Thymus (tissue), 11 donors: ENCODE results near the gene EFEMP1. TPM values are rescaled to one million over a fixed set of nuclear protein-coding genes. Genes with fewer than 3 reads are reported as not detected.

Source experiments
- DNase-seq, 9 donors: peaks; one replicate each; pipeline ENCODE4 v3.0.0-alpha.2; 2013; ENCODE audit warnings: low spot score in 9 of 9, low read depth in 6 of 9, missing footprints in 1 of 9
- H3K27ac ChIP-seq, 2 donors: one replicate each; pipeline ENCODE4 v1.5.1; 2013; ENCODE audit warnings: control low read depth in 1 of 2, low read depth in 1 of 2, low read length in 1 of 2, mild to moderate bottlenecking in 1 of 2, moderate library complexity in 1 of 2
- H3K27me3 ChIP-seq, 2 donors: one replicate each; pipeline ENCODE4 v1.5.1; 2013; ENCODE audit warnings: low read length in 1 of 2; ENCODE audit not compliant: control insufficient read depth in 2 of 2, insufficient read depth in 1 of 2
- H3K36me3 ChIP-seq, 2 donors: one replicate each; pipeline ENCODE4 v1.5.1; 2013; ENCODE audit warnings: low read length in 1 of 2, mild to moderate bottlenecking in 1 of 2, moderate library complexity in 1 of 2; ENCODE audit not compliant: control insufficient read depth in 2 of 2, insufficient read depth in 2 of 2
- H3K4me1 ChIP-seq, 2 donors: one replicate each; pipeline ENCODE4 v1.5.1; 2013; ENCODE audit warnings: low read length in 2 of 2; ENCODE audit not compliant: control insufficient read depth in 2 of 2, insufficient read depth in 2 of 2
- H3K4me3 ChIP-seq, 2 donors: one replicate each; pipeline ENCODE4 v1.5.1; 2013; ENCODE audit warnings: low read length in 2 of 2, control low read depth in 1 of 2, mild to moderate bottlenecking in 1 of 2
- H3K9me3 ChIP-seq, 2 donors: one replicate each; pipeline ENCODE4 v1.5.1; 2013; ENCODE audit warnings: low read length in 1 of 2, mild to moderate bottlenecking in 1 of 2; ENCODE audit not compliant: control insufficient read depth in 2 of 2, insufficient read depth in 1 of 2
- WGBS: extraction: QIAGEN DNeasy Blood & Tissue Kit; methylation state at CpG from one replicate; pipeline ENCODE4 v1.1.7; 2013; 5-methylcytosine and 5-hydroxymethylcytosine counted together
- polyA plus RNA-seq: library from polyadenylated mRNA; stranded (reverse); fragments of 200-250 nt; gene quantifications from one replicate; pipeline ENCODE4 v1.2.3, GENCODE V29; 2013
- total RNA-seq: library from RNA; stranded (reverse); fragments of 120-200 nt; gene quantifications from one replicate; pipeline ENCODE4 v1.2.4, GENCODE V29; 2013
- donor health status: healthy.

EFEMP1 gene
- total and polyA plus RNA-seq, 2 donors, result 4.0 to 24.3 TPM

DNA sequence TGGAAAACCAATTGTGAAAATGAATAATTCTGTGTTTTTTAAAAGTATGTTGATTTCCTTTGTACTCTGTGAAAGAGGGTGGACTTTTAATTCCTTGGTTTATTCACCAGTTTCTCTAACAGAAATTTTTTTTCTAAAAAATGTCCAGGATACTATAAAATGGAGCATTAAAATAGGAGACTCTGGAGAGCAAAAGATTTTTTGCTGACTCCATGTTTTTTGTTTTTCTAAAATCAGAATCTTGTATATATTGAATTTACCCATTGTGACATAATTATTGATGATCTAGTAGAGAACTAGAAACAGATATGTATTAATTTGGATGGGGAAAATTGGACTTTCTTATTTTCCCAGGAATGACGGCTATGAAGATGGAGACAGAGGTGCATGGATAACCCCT is 23.2 kb upstream of the EFEMP1 start:
- Histone ChIP-seq H3K9me3 (no peaks in the 10 kb centered on the region), H3K36me3 (no peaks in the 10 kb centered on the region), H3K4me3 (no peak overlapping the region), H3K4me1 (no peaks in the 10 kb centered on the region), H3K27ac (no peak overlapping the region), H3K27me3 (no peaks in the 10 kb centered on the region)
- 95% methylated on average over 1 of the region's 1 CpG for WGBS
- no peak for DNase-seq

DNA sequence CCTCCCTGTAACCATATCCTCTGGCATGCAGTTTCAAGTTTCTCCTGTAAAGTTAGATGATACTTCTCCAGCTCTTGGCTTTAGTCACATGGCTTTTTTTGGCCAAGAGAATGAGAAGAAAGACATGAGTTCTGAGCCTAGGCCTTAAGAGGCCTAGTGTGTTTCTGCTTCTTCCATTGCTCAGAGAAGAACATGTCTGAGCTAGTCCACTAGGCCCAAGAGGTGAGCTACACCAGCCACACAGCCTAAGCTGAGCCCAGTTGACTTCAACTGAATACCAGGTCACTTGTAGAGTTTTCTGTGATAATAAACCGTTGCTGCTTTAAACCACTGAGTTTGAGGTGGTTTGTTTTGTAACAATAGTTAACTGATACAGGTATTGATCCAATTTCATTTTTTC is 19.9 kb upstream of the EFEMP1 start:
- Histone ChIP-seq H3K27ac (no peak overlapping the region), H3K4me3 (no peak overlapping the region), H3K36me3 (no peaks in the 10 kb centered on the region), H3K9me3 (no peaks in the 10 kb centered on the region), H3K4me1 (no peaks in the 10 kb centered on the region), H3K27me3 (no peaks in the 10 kb centered on the region)
- no peak for DNase-seq
- WGBS, result 97% methylated on average over 1 of the region's 1 CpG

DNA sequence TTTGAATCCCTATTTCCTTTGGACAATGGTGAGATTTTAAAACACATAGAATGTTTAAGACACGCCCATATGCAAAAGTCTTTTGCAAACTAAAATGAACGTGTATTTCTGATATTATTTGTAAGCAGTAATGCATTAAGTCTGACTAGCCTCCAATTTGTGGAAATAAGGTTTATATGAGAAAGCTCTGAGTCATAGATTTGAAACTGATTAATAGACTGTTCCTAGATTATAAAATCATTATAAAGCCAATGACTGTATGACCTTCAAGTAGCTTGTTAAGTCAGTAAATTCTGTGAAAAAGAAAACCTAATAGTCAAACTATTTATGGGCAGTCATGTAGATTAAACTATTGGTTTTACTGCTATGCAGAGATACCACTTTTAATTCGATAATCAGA is 12.8 kb upstream of the EFEMP1 start:
- H3K4me3 ChIP-seq, result no peak overlapping the region
- WGBS, result 65% methylated on average over 3 of the region's 3 CpGs
- DNase-seq, result no peak
- no peak overlapping the region for H3K27ac ChIP-seq
- no peaks in the 10 kb centered on the region for H3K4me1 ChIP-seq
- no peaks in the 10 kb centered on the region for H3K36me3 ChIP-seq
- H3K9me3 ChIP-seq, result no peaks in the 10 kb centered on the region
- no peaks in the 10 kb centered on the region for H3K27me3 ChIP-seq

DNA sequence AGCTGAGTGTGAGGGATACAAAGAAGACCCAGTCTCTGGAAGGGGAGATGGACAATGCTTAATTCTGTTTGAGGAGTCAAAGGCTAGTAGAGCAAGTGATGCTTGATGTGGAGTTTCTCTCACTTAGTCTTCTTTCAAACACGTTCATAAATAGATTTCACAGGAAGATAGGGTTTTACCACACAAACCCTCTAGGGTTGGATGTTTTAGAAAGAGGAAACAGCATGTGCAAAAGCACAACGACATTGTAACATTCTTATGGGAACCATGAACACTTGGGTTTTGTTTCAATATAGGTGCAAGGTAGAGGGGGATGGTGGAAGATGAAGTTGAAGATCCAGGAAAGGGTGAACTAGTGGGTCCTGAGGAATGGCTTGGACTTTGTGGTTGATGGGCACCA is 10.8 kb upstream of the EFEMP1 start:
- Histone ChIP-seq H3K9me3 (no peaks in the 10 kb centered on the region), H3K4me3 (no peak overlapping the region), H3K27me3 (no peaks in the 10 kb centered on the region), H3K4me1 (no peaks in the 10 kb centered on the region), H3K36me3 (no peaks in the 10 kb centered on the region), H3K27ac (no peak overlapping the region)
- DNase-seq, result no peak
- WGBS, result 7% methylated on average over 2 of the region's 2 CpGs

DNA sequence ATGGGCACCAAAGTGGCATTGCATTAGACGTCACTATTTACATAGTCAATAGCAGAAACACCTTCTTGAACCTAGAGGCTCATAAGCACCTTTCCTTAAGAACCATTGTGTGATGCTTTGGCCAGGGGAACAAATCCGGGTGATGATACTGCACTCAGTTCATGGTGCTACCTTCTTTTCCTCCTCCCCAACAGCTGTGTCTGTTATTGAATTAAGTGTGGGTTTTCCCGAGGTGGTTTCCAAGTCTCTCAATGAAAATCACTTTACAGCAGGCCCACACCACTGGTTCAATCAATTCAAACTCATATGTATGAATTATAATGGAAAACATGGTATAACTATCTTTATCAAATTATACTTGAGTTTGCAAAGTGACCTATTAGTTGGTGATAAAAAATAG is 9.3 kb upstream of the EFEMP1 start:
- Histone ChIP-seq H3K36me3 (no peaks in the 10 kb centered on the region), H3K9me3 (no peaks in the 10 kb centered on the region), H3K4me3 (no peak overlapping the region), H3K27ac (no peak overlapping the region), H3K4me1 (no peaks in the 10 kb centered on the region), H3K27me3 (no peaks in the 10 kb centered on the region)
- 94% methylated on average over 3 of the region's 3 CpGs for WGBS
- no peak for DNase-seq

DNA sequence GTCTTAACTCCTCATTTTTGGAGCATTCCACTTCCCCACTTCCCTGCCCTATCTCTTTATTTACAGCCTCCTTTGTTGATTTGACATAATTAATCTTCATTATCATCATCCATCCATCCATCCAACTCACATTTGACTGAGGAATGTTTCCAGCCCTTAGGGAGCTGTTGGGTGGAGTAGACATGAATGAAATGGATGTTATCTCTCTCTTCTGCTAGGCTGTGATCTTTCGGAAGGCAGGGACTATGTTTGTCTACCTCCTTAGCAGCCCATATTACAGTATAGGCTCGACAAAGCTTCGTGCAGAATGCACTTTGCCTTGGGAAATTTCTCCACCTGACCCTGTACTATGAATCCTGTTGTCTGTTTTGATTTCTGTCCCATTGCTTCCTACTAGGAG is 7.7 kb upstream of the EFEMP1 start:
- Histone ChIP-seq H3K4me1 (no peaks in the 10 kb centered on the region), H3K36me3 (no peaks in the 10 kb centered on the region), H3K4me3 (no peak overlapping the region), H3K27me3 (peaks cover 0 to 2% of the 10 kb centered on the region in 2 donors), H3K9me3 (no peaks in the 10 kb centered on the region), H3K27ac (no peak overlapping the region)
- DNase-seq, result no peak
- 70% methylated on average over 3 of the region's 3 CpGs for WGBS

DNA sequence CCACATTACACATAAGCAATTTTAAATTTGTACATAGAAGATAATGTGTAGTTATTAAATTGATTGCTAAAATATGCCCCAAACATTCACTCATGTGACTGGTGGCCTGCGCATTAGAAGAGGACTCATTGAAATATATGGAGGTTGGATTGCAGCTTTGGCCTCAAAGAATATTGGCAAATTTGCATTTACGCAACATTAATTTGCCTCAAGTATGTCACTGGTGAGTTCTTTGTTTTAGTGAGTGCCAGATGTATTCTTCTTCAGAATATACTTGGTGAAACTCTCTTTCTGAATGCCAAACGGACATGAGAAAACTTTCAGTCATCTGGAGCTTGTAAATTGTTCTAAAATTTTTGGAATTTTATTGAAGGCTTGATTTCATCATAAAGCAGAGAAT is 5.9 kb upstream of the EFEMP1 start:
- Histone ChIP-seq H3K4me3 (no peak overlapping the region), H3K27ac (no peak overlapping the region), H3K9me3 (no peaks in the 10 kb centered on the region), H3K36me3 (no peaks in the 10 kb centered on the region), H3K27me3 (peaks cover 2 to 3% of the 10 kb centered on the region in 2 donors), H3K4me1 (no peaks in the 10 kb centered on the region)
- no peak for DNase-seq
- 94% methylated on average over 3 of the region's 3 CpGs for WGBS

DNA sequence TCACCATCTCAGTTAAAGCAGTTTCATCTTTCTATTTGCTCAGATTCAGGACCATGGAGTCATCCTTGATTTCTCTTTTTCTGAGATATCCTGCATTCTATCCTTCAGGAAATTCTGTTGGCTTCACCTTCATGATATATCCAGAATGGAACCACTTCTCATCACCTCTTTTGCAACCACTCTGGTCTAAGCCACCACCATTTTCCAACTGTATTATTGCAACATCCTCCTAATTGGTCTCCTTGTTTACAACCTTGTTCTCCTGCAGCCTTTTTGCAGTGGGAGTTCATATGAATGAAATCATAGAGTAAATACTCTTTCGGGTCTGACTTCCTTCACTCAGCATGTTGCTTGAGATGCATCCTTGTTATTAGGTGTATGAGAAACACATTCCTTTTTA is 3.4 kb upstream of the EFEMP1 start:
- H3K4me3 ChIP-seq, result no peak overlapping the region
- no peaks in the 10 kb centered on the region for H3K4me1 ChIP-seq
- H3K27me3 ChIP-seq, result peaks cover 26 to 27% of the 10 kb centered on the region in 2 donors
- WGBS, result 96% methylated on average over 1 of the region's 1 CpG
- no peaks in the 10 kb centered on the region for H3K9me3 ChIP-seq
- no peaks in the 10 kb centered on the region for H3K36me3 ChIP-seq
- no peak for DNase-seq
- H3K27ac ChIP-seq, result no peak overlapping the region

DNA sequence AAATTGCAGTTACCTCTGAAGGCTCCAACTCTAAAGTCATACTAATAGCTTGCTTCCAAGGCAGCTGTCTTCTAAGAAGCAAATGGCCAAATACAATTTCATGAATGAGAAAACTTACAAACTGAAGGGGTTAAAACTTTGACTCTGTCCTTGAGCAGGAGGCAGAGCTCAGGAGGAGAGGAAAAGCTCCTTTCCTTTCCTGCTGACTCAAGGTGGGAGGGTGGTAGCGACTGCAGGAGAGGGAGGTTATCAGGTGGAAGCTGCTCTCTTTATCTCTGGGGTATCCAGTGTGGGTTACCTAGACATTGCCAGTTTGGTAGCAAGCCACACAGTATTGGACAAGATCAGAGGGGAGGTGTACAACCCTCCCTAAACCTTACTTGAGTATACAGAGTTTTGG is 2.7 kb upstream of the EFEMP1 start:
- Histone ChIP-seq H3K4me3 (no peak overlapping the region), H3K4me1 (no peaks in the 10 kb centered on the region), H3K27ac (no peak overlapping the region), H3K27me3 (peaks cover 29 to 32% of the 10 kb centered on the region in 2 donors), H3K9me3 (no peaks in the 10 kb centered on the region), H3K36me3 (no peaks in the 10 kb centered on the region)
- 23% methylated on average over 1 of the region's 1 CpG for WGBS
- no peak for DNase-seq

DNA sequence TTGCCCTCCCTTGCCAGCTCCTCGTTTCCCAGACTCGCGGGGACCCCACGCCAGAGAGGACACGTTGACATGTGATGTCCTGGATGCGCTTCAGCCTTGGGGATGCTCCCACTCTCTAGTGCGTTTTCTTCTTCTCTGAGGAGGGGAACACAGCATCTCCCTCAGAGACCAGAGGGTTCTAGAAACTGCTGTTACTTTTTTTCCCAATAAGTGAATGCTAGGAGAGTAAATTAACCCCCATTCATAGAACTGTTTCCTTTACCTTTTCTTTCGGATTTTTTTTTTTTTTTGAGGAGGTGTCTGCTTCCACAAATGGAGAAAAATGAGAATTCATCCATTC is 370 bp upstream of the EFEMP1 start:
- H3K4me3 ChIP-seq, result no peak overlapping the region
- H3K27me3 ChIP-seq, result peaks cover 29 to 32% of the 10 kb centered on the region in 2 donors
- DNase-seq, result no peak
- no peak overlapping the region for H3K27ac ChIP-seq
- H3K9me3 ChIP-seq, result no peaks in the 10 kb centered on the region
- no peaks in the 10 kb centered on the region for H3K36me3 ChIP-seq
- WGBS, result 4% methylated on average over 8 of the region's 8 CpGs
- H3K4me1 ChIP-seq, result no peaks in the 10 kb centered on the region
